Trophoblast cell (in vitro differentiated cells and primary cell): Measurements from ENCODE around the gene FAM219B.
A peak's percentile ranks its signal among the peaks of the same experiment; 100 is the strongest.

Experiments used
- DNase-seq, 2 donors: peaks; one replicate each; pipeline ENCODE4 v3.0.0-alpha.2; 2016
- H2AFZ ChIP-seq: 2 replicates; pipeline ENCODE4 v1.6.1; 2013; ENCODE audit warnings: low read length, moderate library complexity, mild to moderate bottlenecking; ENCODE audit not compliant: insufficient read depth, poor library complexity
- H2AK5ac ChIP-seq: 2 replicates; pipeline ENCODE4 v1.6.1; 2013; ENCODE audit warnings: mild to moderate bottlenecking, low read length
- H2BK120ac ChIP-seq: 2 replicates; pipeline ENCODE4 v1.6.1; 2013; ENCODE audit warnings: low read length, mild to moderate bottlenecking, moderate library complexity; ENCODE audit not compliant: insufficient read depth, poor library complexity
- H2BK12ac ChIP-seq: 2 replicates; pipeline ENCODE4 v1.6.1; 2013; ENCODE audit warnings: mild to moderate bottlenecking, low read length, moderate library complexity
- H2BK5ac ChIP-seq: 2 replicates; pipeline ENCODE4 v1.6.1; 2013; ENCODE audit warnings: low read length, low read depth, moderate library complexity, mild to moderate bottlenecking; ENCODE audit not compliant: poor library complexity
- H3K14ac ChIP-seq: 2 replicates; pipeline ENCODE4 v1.6.1; 2013; ENCODE audit warnings: mild to moderate bottlenecking, low read length
- H3K18ac ChIP-seq: 2 replicates; pipeline ENCODE4 v1.6.1; 2013; ENCODE audit warnings: mild to moderate bottlenecking, low read length
- H3K23ac ChIP-seq: 2 replicates; pipeline ENCODE4 v1.6.1; 2013; ENCODE audit warnings: low read length
- H3K27ac ChIP-seq: 2 replicates; pipeline ENCODE4 v1.5.1; 2013; ENCODE audit warnings: low read depth, mild to moderate bottlenecking, inconsistent platforms, low read length, moderate library complexity
- H3K27me3 ChIP-seq: 2 replicates; pipeline ENCODE4 v1.6.1; 2013; ENCODE audit warnings: inconsistent platforms, mild to moderate bottlenecking, low read length, moderate library complexity; ENCODE audit not compliant: insufficient read depth
- H3K36me3 ChIP-seq, 2 experiments: 1 replicate in 1 of 2; 2 replicates in 1 of 2; pipeline ENCODE4 v1.6.1; 2013; ENCODE audit warnings: low read length in 2 of 2, mild to moderate bottlenecking in 2 of 2, moderate library complexity in 1 of 2; ENCODE audit not compliant: insufficient read depth in 2 of 2, control insufficient read depth in 1 of 2
- H3K4ac ChIP-seq: 2 replicates; pipeline ENCODE4 v1.6.1; 2013; ENCODE audit warnings: low read depth, mild to moderate bottlenecking, low read length, moderate library complexity
- H3K4me1 ChIP-seq, 2 experiments: 1 replicate in 1 of 2; 2 replicates in 1 of 2; pipeline ENCODE4 v1.6.1; 2013; ENCODE audit warnings: low read length in 2 of 2, mild to moderate bottlenecking in 2 of 2, moderate library complexity in 1 of 2; ENCODE audit not compliant: insufficient read depth in 2 of 2, control insufficient read depth in 1 of 2
- H3K4me2 ChIP-seq: 2 replicates; pipeline ENCODE4 v1.6.1; 2013; ENCODE audit warnings: inconsistent platforms, mild to moderate bottlenecking, low read length, moderate library complexity
- H3K4me3 ChIP-seq: 2 replicates; pipeline ENCODE4 v1.5.1; 2013; ENCODE audit warnings: mild to moderate bottlenecking, low read depth, low read length, inconsistent platforms
- H3K79me1 ChIP-seq: one replicate; pipeline ENCODE4 v1.6.1; 2013; ENCODE audit warnings: low read length
- H3K79me2 ChIP-seq: 2 replicates; pipeline ENCODE4 v1.6.1; 2013; ENCODE audit warnings: low read length, mild to moderate bottlenecking; ENCODE audit not compliant: control insufficient read depth, insufficient read depth, poor library complexity
- H3K9ac ChIP-seq: 2 replicates; pipeline ENCODE4 v1.6.1; 2013; ENCODE audit warnings: mild to moderate bottlenecking, low read length
- H3K9me3 ChIP-seq: 2 replicates; pipeline ENCODE4 v1.6.1; 2013; ENCODE audit warnings: low read depth, mild to moderate bottlenecking, control low read depth, inconsistent platforms, low read length; ENCODE audit not compliant: insufficient read depth
- H4K12ac ChIP-seq: 2 replicates; pipeline ENCODE4 v1.6.1; 2013; ENCODE audit warnings: low read depth, mild to moderate bottlenecking, low read length, moderate library complexity
- H4K8ac ChIP-seq: 2 replicates; pipeline ENCODE4 v1.6.1; 2013; ENCODE audit warnings: low read depth, mild to moderate bottlenecking, low read length, moderate library complexity
- H4K91ac ChIP-seq: one replicate; pipeline ENCODE4 v1.6.1; 2013; ENCODE audit warnings: low read depth, mild to moderate bottlenecking, low read length, moderate library complexity
- WGBS: extraction: QIAGEN DNeasy Blood & Tissue Kit; methylation state at CpG from one replicate; pipeline ENCODE4 v1.1.7; 2013; ENCODE audit warnings: missing lambda C conversion rate; ENCODE audit not compliant: insufficient read length, insufficient coverage; ENCODE audit errors: extremely low coverage; 5-methylcytosine and 5-hydroxymethylcytosine counted together

FAM219B gene

GRCh38 chr15:74892931-74893330 lies 13.7 kb downstream of the FAM219B start:
- no CpG with 5 or more reads among the region's 2 CpGs for WGBS
- Histone ChIP-seq H3K4me3 (no peak overlapping the region), H4K91ac (no peak overlapping the region), H3K4me2 (no peak overlapping the region), H2BK120ac (no peak overlapping the region), H3K4ac (no peak overlapping the region), H3K27ac (no peak overlapping the region), H3K36me3 (peaks cover 25 to 33% of the 10 kb centered on the region in 2 experiments), H4K12ac (no peak overlapping the region), H4K8ac (no peak overlapping the region), H2BK12ac (no peak overlapping the region), H3K27me3 (no peaks in the 10 kb centered on the region), H3K79me2 (peaks cover 5% of the 10 kb centered on the region), H3K79me1 (peaks cover 5% of the 10 kb centered on the region), H3K4me1 (peaks cover 7 to 11% of the 10 kb centered on the region in 2 experiments), H3K14ac (no peak overlapping the region), H2BK5ac (no peak overlapping the region), H3K23ac (no peak overlapping the region), H2AFZ (no peak overlapping the region), H3K9ac (no peak overlapping the region), H3K9me3 (no peaks in the 10 kb centered on the region), H2AK5ac (no peak overlapping the region), H3K18ac (no peak overlapping the region)
- DNase-seq: no peak

GRCh38 chr15:74892313-74892712 lies 14.3 kb downstream of the FAM219B start:
- Histone ChIP-seq H2BK12ac (no peak overlapping the region), H3K4me1 (peaks cover 7 to 11% of the 10 kb centered on the region in 2 experiments), H3K27ac (no peak overlapping the region), H4K12ac (no peak overlapping the region), H2AFZ (no peak overlapping the region), H3K9me3 (no peaks in the 10 kb centered on the region), H3K18ac (no peak overlapping the region), H2BK120ac (no peak overlapping the region), H2BK5ac (no peak overlapping the region), H3K23ac (no peak overlapping the region), H3K4ac (no peak overlapping the region), H4K91ac (no peak overlapping the region), H3K14ac (no peak overlapping the region), H3K27me3 (no peaks in the 10 kb centered on the region), H3K9ac (no peak overlapping the region), H2AK5ac (no peak overlapping the region), H3K4me3 (no peak overlapping the region), H3K79me2 (peaks cover 5% of the 10 kb centered on the region), H3K36me3 (peaks cover 22 to 33% of the 10 kb centered on the region in 2 experiments), H3K4me2 (no peak overlapping the region), H4K8ac (no peak overlapping the region), H3K79me1 (peaks cover 5% of the 10 kb centered on the region)
- no CpG with 5 or more reads among the region's 3 CpGs for WGBS
- DNase-seq: no peak

GRCh38 chr15:74891469-74891868 lies 15.2 kb downstream of the FAM219B start:
- no peak for DNase-seq
- Histone ChIP-seq H3K23ac (no peak overlapping the region), H3K27me3 (no peaks in the 10 kb centered on the region), H4K8ac (no peak overlapping the region), H3K9me3 (no peaks in the 10 kb centered on the region), H2AFZ (no peak overlapping the region), H2AK5ac (no peak overlapping the region), H3K18ac (no peak overlapping the region), H3K4me3 (no peak overlapping the region), H3K14ac (no peak overlapping the region), H3K79me2 (peaks cover 5% of the 10 kb centered on the region), H2BK5ac (no peak overlapping the region), H2BK120ac (no peak overlapping the region), H3K4me1 (peaks cover 7 to 11% of the 10 kb centered on the region in 2 experiments), H4K91ac (no peak overlapping the region), H3K36me3 (peaks cover 22 to 26% of the 10 kb centered on the region in 2 experiments), H3K79me1 (peaks cover 5% of the 10 kb centered on the region), H3K4ac (no peak overlapping the region), H2BK12ac (no peak overlapping the region), H3K9ac (no peak overlapping the region), H3K4me2 (no peak overlapping the region), H4K12ac (no peak overlapping the region), H3K27ac (no peak overlapping the region)
- WGBS: no CpG with 5 or more reads among the region's 3 CpGs

GRCh38 chr15:74890665-74890960 lies 16.0 kb downstream of the FAM219B start:
- peaks cover 5% of the 10 kb centered on the region for H3K79me2 ChIP-seq
- peak in 1 of 2 donors; percentile 96 for DNase-seq
- H2BK5ac ChIP-seq: no peak overlapping the region
- no peak overlapping the region for H2BK12ac ChIP-seq
- no peak overlapping the region for H3K4ac ChIP-seq
- H3K79me1 ChIP-seq: peaks cover 5% of the 10 kb centered on the region
- peak overlapping the region; percentile 92 for H4K12ac ChIP-seq
- peak overlapping the region; percentile 88 for H3K4me3 ChIP-seq
- H2AK5ac ChIP-seq: no peak overlapping the region
- no peaks in the 10 kb centered on the region for H3K9me3 ChIP-seq
- no peak overlapping the region for H3K14ac ChIP-seq
- H2AFZ ChIP-seq: peak overlapping the region; percentile 94
- peak overlapping the region; percentile 96 for H4K8ac ChIP-seq
- H3K18ac ChIP-seq: no peak overlapping the region
- no peak overlapping the region for H4K91ac ChIP-seq
- H3K36me3 ChIP-seq: peaks cover 19 to 23% of the 10 kb centered on the region in 2 experiments
- no peak overlapping the region for H2BK120ac ChIP-seq
- no CpG with 5 or more reads among the region's 1 CpG for WGBS
- peak overlapping the region; percentile 89 for H3K4me2 ChIP-seq
- no peak overlapping the region for H3K27ac ChIP-seq
- H3K23ac ChIP-seq: no peak overlapping the region
- H3K9ac ChIP-seq: no peak overlapping the region
- H3K27me3 ChIP-seq: no peaks in the 10 kb centered on the region
- peaks cover 7 to 11% of the 10 kb centered on the region in 2 experiments for H3K4me1 ChIP-seq
